SJSA1 (cell line): ENCODE data around the gene SCGB1A1. TPM values are rescaled to one million over a fixed set of nuclear protein-coding genes. Genes with fewer than 3 reads are reported as not detected.

Source experiments
- DNase-seq, 2 experiments: peaks; one replicate each; pipeline ENCODE4 v3.0.0-alpha.2; 2015 to 2020; ENCODE audit warnings: low spot score in 2 of 2, low read depth in 1 of 2
- H3K27ac ChIP-seq: fragments of 250-450 bp; sonication (Bioruptor Pico); 2 replicates; pipeline ENCODE4 v1.5.1; 2020; ENCODE audit warnings: mild to moderate bottlenecking, moderate library complexity
- H3K27me3 ChIP-seq: fragments of 250-450 bp; sonication (Bioruptor Pico); replicated peaks from 2 replicates; pipeline ENCODE4 v1.5.1; 2020; ENCODE audit warnings: mild to moderate bottlenecking, moderate library complexity
- H3K36me3 ChIP-seq: fragments of 250-450 bp; sonication (Bioruptor Pico); 2 replicates; pipeline ENCODE4 v1.5.1; 2020; ENCODE audit warnings: mild to moderate bottlenecking
- H3K4me1 ChIP-seq: fragments of 250-450 bp; sonication (Bioruptor Pico); replicated peaks from 2 replicates; pipeline ENCODE4 v1.6.1; 2021; ENCODE audit warnings: mild to moderate bottlenecking
- H3K4me3 ChIP-seq: fragments of 250-450 bp; sonication (Bioruptor Pico); 2 replicates; pipeline ENCODE4 v1.5.1; 2020; ENCODE audit warnings: mild to moderate bottlenecking
- H3K9me3 ChIP-seq: fragments of 250-450 bp; sonication (Bioruptor Pico); replicated peaks from 2 replicates; pipeline ENCODE4 v1.5.1; 2020; ENCODE audit warnings: mild to moderate bottlenecking
- total RNA-seq: library from RNA; depleted of rRNA; stranded (reverse); fragments of >200 nt; shearing (Covaris generic); gene quantifications from 2 replicates; pipeline ENCODE4 v1.2.3, GENCODE V29; 2014

Gene SCGB1A1
- total RNA-seq, 1 experiment from 2014 or later, result not detected

DNA sequence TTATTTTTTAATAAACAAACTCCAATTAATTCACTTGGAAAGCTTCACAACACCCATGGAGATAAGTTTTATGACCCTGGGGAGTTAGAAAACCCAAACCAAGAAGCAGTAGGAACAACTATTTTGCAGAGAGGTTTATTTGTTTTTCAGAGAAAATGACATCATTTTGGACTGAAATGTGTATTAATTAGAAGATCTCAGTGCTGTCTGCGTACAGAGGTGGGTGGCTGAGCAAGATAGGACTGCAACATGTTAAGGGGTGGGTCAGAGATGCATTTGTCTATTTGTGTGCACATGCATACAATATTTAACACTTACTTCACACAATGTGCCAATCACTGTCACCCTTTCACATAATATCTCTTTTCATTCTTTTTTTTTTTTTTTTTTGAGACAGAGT is 1.1 kb downstream of the SCGB1A1 start:
- DNase-seq, result no peak
- H3K9me3 ChIP-seq, result no peaks in the 10 kb centered on the region; the same call in 1 of the 2 replicates
- no peak overlapping the region for H3K4me3 ChIP-seq
- no peaks in the 10 kb centered on the region for H3K36me3 ChIP-seq
- peaks cover 15% of the 10 kb centered on the region for H3K4me1 ChIP-seq
- H3K27ac ChIP-seq, result no peak overlapping the region
- no peaks in the 10 kb centered on the region for H3K27me3 ChIP-seq

DNA sequence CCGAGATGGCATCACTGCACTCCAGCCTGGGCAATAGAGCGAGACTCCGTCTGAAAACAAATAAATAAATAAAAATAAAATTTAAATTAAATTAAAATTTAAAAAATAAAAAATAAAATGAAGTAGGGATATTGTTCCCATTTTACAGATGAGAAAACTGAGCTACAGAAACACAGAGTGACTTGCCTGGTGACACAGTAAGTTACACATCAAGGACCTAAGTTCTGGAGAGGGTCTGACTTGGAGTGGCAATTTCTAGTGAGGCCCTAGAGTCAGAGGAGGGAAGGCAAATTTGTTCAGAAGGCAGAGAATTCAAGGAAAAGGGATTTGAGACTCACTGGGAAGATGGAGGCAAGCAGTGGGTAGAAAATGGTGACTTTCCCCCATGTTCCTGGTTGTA is 2.0 kb downstream of the SCGB1A1 start:
- no peaks in the 10 kb centered on the region; the same call in 1 of the 2 replicates for H3K9me3 ChIP-seq
- no peaks in the 10 kb centered on the region for H3K27me3 ChIP-seq
- H3K4me1 ChIP-seq, result peaks cover 18% of the 10 kb centered on the region
- no peak overlapping the region for H3K27ac ChIP-seq
- H3K4me3 ChIP-seq, result no peak overlapping the region
- no peaks in the 10 kb centered on the region for H3K36me3 ChIP-seq
- no peak for DNase-seq

GRCh38 chr11:62421996-62422395 is 3.2 kb downstream of the SCGB1A1 start:
- DNase-seq, result no peak
- no peaks in the 10 kb centered on the region for H3K9me3 ChIP-seq
- no peaks in the 10 kb centered on the region for H3K36me3 ChIP-seq
- peaks cover 29% of the 10 kb centered on the region for H3K4me1 ChIP-seq
- no peak overlapping the region for H3K27ac ChIP-seq
- no peak overlapping the region for H3K4me3 ChIP-seq
- no peaks in the 10 kb centered on the region for H3K27me3 ChIP-seq

- no peaks in the 10 kb centered on the region for H3K9me3 ChIP-seq
- no peak overlapping the region for H3K27ac ChIP-seq
- H3K4me1 ChIP-seq, result peaks cover 40% of the 10 kb centered on the region
- H3K4me3 ChIP-seq, result no peak overlapping the region
- no peak for DNase-seq
- no peaks in the 10 kb centered on the region for H3K36me3 ChIP-seq
- no peaks in the 10 kb centered on the region for H3K27me3 ChIP-seq
These were observed 4.2 kb downstream of the SCGB1A1 start for GRCh38 chr11:62423012-62423411.

DNA sequence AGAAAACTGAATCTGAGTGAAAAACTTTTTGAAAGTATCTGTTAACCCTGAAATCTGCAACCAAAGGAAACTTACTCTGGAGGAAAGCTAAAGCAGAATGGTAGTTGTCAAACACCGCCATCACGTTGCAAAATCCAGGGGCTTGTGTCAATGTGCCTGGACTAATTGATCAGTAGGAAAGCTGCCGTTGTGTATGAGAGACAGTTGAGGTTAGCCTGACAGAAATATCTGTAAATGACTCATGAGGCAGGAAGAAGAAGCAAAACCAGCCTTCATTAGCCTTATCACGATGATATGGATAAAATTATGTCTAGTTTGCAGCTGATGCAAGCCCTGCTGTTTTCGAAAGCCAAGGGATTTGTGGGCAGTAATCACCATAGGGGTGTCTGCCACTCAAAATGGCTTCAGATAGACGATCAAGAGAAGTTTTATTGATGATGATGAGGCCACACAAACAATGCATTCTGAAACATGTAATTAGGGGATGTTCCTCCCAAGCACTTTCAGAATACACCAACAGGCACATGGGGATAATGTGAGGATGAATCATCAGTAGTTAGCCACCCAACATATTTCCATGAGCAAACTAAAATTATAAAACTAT is 8.9 kb downstream of the SCGB1A1 start:
- H3K27me3 ChIP-seq, result no peaks in the 10 kb centered on the region
- H3K27ac ChIP-seq, result peak overlapping the region; percentile 88
- DNase-seq, result peak in 1 of 2 experiments; percentile 62
- peaks cover 75% of the 10 kb centered on the region for H3K4me1 ChIP-seq
- no peaks in the 10 kb centered on the region for H3K36me3 ChIP-seq
- no peaks in the 10 kb centered on the region for H3K9me3 ChIP-seq
- H3K4me3 ChIP-seq, result no peak overlapping the region

- no peaks in the 10 kb centered on the region for H3K9me3 ChIP-seq
- H3K27ac ChIP-seq, result peak overlapping the region; percentile 88; the same call in 1 of the 2 replicates
- no peaks in the 10 kb centered on the region for H3K27me3 ChIP-seq
- H3K4me1 ChIP-seq, result peaks cover 83% of the 10 kb centered on the region
- no peak for DNase-seq
- H3K4me3 ChIP-seq, result no peak overlapping the region
- H3K36me3 ChIP-seq, result no peaks in the 10 kb centered on the region
These were observed 10.2 kb downstream of the SCGB1A1 start for GRCh38 chr11:62428871-62429560.

DNA sequence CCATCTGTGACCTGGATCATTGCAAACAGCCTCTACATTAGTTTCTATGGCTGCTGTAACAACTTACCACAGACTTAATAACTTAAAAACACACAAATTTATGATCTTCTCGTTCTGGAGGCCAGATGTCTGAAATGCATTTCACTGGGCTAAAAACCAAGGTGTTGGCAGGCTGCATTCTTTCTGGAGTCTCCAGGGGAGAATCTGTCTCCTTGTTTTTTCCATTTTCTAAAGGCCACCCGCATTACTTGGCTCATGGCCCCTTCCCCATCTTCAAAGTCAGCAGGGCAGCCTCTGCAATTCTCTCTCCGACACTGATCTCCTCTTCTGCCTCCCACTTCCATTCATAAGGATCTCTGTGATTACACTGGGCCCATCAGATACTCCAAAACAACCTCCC is 11.6 kb downstream of the SCGB1A1 start:
- Histone ChIP-seq H3K27me3 (no peaks in the 10 kb centered on the region), H3K4me1 (peaks cover 77% of the 10 kb centered on the region), H3K4me3 (no peak overlapping the region), H3K36me3 (no peaks in the 10 kb centered on the region), H3K9me3 (no peaks in the 10 kb centered on the region), H3K27ac (peak overlapping the region; percentile 48)
- DNase-seq, result no peak

DNA sequence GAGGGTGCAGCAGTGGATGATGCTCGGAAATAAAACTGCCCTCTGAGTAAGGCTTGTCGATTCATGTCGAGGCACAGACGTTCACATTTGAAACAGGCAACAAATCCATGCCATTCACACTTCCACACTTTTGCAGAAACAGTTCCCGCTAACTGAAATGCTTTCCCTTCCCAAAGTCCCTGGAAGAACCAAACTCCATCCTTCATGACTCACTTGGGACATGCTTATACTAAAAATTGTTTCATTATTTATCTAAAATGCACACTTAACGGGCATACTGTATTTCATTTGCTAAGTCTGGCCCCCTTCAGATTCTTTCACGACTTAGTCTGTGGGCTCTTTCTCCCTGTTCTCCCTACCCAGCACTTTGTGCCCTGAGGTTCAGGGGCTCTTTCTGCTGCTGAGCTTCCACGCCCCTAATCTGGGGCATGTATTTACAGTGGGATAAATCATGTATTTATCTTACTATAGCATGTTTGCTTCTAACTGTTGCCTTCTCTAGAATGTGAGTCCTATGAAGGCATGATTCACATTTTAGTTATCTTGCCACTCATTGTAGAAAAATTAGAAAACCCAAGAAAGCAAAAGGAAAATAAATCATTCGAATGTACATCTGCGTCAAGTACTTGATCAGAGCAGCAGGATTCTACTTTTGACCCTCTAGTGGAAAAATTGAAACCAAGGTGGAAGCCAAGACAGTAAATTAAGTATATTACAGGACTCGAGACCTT is 12.5 kb downstream of the SCGB1A1 start:
- H3K4me1 ChIP-seq, result peaks cover 69% of the 10 kb centered on the region
- H3K4me3 ChIP-seq, result no peak overlapping the region
- no peaks in the 10 kb centered on the region for H3K27me3 ChIP-seq
- no peaks in the 10 kb centered on the region for H3K9me3 ChIP-seq
- peak; percentile 83 to 94 for DNase-seq
- H3K36me3 ChIP-seq, result no peaks in the 10 kb centered on the region
- peak overlapping the region; percentile 48 for H3K27ac ChIP-seq

- Histone ChIP-seq H3K4me3 (no peak overlapping the region), H3K36me3 (no peaks in the 10 kb centered on the region), H3K27ac (no peak overlapping the region), H3K4me1 (peaks cover 56% of the 10 kb centered on the region), H3K9me3 (no peaks in the 10 kb centered on the region), H3K27me3 (no peaks in the 10 kb centered on the region)
- no peak for DNase-seq
These were observed 13.9 kb downstream of the SCGB1A1 start for GRCh38 chr11:62432695-62433094.

DNA sequence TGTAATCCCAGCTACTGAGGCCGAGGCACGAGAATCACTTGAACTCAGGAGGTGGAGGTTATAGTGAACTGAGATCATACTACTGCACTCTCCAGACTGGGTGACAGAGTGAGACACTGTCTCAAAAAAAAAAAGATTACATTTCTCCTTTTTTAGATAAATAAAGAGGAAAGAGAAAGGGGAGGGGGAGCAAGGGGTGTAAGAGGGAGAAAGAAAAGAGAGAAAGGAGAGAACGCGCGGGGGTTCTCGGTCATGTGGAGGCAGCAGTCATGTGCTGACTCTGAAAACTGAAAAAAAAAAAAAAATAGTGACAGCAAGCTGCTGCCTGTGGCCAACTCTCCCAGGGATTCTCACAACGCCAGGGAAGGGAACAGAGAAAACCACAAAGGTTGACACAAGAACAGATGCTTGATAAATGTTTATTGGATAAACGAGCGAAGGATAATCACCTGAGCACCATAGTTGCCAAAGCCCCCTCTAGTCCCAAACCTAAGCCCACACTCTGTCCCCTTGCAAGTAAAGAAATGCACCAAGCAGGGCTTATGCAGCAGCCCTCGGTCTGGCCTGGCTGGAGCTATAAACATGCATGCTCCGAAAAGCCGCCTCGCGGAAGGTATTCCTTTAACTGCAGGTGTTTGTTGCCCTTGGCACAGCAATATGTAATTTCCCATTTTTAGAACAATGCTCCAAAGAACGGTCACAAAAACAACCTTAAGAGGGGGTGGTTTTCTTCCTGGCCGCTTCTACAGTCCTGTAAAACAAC is 14.5 kb downstream of the SCGB1A1 start:
- no peak overlapping the region for H3K27ac ChIP-seq
- no peak overlapping the region for H3K4me3 ChIP-seq
- no peaks in the 10 kb centered on the region for H3K9me3 ChIP-seq
- no peaks in the 10 kb centered on the region for H3K27me3 ChIP-seq
- no peaks in the 10 kb centered on the region for H3K36me3 ChIP-seq
- peaks cover 50% of the 10 kb centered on the region for H3K4me1 ChIP-seq
- no peak for DNase-seq

DNA sequence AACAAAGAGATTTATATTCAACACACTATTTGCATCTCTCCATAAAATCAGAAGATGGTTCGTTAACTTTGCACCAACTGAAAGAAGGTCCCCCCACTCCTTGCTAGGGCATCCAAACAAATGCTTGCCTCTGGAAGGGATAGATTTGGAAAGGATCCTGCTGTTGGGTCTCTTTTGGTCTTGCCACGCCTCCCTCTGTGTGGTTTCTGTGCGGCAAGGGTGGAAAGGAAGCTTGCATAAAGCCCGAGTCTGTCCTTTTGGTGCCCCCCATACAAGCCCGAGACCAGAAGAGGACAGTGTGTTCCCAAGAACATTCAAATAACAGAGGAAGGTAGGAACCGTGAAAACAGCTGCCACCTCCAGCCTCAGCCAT is 15.1 kb downstream of the SCGB1A1 start:
- H3K4me1 ChIP-seq, result peaks cover 44% of the 10 kb centered on the region
- H3K9me3 ChIP-seq, result no peaks in the 10 kb centered on the region
- no peak overlapping the region for H3K4me3 ChIP-seq
- H3K36me3 ChIP-seq, result no peaks in the 10 kb centered on the region
- no peak for DNase-seq
- H3K27ac ChIP-seq, result no peak overlapping the region
- H3K27me3 ChIP-seq, result no peaks in the 10 kb centered on the region

DNA sequence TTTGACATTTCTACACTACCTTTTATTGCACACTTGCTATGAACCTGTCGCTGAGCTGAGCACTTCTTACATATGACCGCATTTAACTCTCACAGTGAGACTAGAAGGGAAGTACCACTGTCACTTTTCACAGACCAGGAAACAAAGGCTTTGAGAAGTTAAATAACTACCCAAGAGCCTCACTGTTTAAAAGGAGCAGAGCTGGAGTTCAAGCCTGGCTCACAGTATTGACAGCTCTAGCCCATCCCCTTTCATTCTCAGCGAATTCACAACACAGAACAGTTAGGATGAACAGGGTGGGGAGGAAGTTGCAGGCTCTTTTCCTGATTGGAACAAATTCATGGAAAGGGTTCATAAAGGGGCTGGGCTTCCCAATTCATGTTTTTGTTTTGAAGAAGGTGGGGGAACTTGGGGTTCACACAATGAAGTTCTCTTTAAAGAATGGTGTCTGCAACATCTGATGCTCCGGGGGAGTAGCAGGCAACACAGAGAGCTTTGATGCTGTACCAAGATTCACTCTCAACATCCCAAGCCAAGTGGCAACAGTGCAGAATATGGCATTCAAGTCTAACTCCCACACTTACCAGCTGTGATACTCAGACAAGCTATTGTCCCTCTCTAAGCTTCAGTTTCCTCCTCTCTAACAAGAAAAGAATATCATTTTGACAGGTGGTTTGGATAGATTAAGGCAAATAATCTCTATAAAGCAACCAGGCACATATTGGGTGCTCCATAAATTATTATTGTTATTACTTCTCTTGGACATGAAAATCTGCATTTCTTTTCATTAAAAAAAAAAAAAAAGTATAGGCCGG is 17.2 kb downstream of the SCGB1A1 start:
- Histone ChIP-seq H3K36me3 (no peaks in the 10 kb centered on the region), H3K4me1 (peaks cover 38% of the 10 kb centered on the region), H3K9me3 (no peaks in the 10 kb centered on the region; the same call in 1 of the 2 replicates), H3K27me3 (no peaks in the 10 kb centered on the region), H3K27ac (no peak overlapping the region), H3K4me3 (no peak overlapping the region)
- DNase-seq, result no peak

DNA sequence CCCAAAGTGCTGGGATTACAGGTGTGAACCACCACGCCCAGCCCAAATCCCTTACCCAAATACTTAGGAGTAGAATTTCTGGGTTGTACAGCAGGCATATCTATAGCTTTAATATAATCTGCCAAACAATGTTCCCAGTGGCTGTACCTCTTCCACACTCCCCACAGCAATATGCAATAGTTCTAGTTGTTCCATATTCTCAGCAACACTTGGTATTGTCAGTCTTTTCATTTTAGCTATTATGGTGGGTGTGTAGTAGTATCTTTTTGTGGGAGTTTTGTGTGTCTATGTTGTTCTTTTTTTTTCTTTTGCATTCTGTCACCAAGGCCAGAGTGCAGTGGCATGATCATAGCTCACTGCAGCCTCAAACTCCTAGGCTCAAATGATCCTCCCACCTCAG is 18.8 kb downstream of the SCGB1A1 start:
- no peak overlapping the region for H3K4me3 ChIP-seq
- no peak overlapping the region for H3K27ac ChIP-seq
- no peaks in the 10 kb centered on the region for H3K27me3 ChIP-seq
- H3K4me1 ChIP-seq, result peaks cover 23% of the 10 kb centered on the region
- H3K36me3 ChIP-seq, result no peaks in the 10 kb centered on the region
- DNase-seq, result no peak
- no peaks in the 10 kb centered on the region; the same call in 1 of the 2 replicates for H3K9me3 ChIP-seq
